Right ventricle myocardium inferior (tissue), 1 donor: Measurements from ENCODE around the gene LOXL1. TPM values are rescaled to one million over a fixed set of nuclear protein-coding genes. Genes with fewer than 3 reads are reported as not detected.

Source experiments
- ATAC-seq: fragments of 200-7000 bp; cut with Tn5 transposase; one replicate; pipeline ENCODE4 v1.9.1; 2020; ENCODE audit warnings: mild to moderate bottlenecking, moderate library complexity
- DNase-seq: peaks from one replicate; pipeline ENCODE4 v3.0.0; 2021; ENCODE audit errors: missing footprints
- intact Hi-C: fragments of 100-400 bp; cut with DNase I; formaldehyde crosslinking; loops from one replicate; pipeline ENCODE4 v1.11.0; 2022
- total RNA-seq: library from RNA; stranded (reverse); fragmentation: NEBNext Ultra II Directional; extraction: Animal tissue kit (Norgen Biotek cat#: 25700); gene quantifications from one replicate; pipeline ENCODE4 v1.2.1, GENCODE V29; 2021
- donor health status: DM: no; HTN: yes; CAD: no; lungs with severe emphysema.

Gene LOXL1
- total RNA-seq, 1 donor from 2014 or later: 15.9 TPM

- DNase-seq: no peak
- intact Hi-C loops: loop anchor here (5.0 kb wide), 1 partner anchor 54 kb away; no protein-coding TSS in a partner anchor
- ATAC-seq: no peak
These were observed 67.1 kb downstream of the LOXL1 start for GRCh38 chr15:73993211-73993994.

DNA sequence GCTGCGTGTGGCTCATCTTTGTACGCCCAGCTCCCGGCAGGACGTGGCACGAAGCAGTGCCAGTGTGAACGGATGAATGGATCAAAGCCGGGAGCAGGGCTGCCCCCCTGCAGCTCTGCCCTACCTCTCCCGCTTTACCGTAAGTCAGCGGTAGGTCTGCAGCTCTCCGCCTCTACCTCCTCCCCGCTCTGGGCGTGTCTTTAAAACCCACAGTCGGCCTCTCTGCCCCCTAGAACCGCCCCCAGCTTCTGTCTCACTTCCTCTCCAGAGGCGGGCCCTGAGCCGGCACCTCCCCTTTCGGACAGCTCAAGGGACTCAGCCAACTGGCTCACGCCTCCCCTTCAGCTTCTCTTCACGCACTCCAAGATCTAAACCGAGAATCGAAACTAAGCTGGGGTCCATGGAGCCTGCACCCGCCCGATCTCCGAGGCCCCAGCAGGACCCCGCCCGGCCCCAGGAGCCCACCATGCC, 68.2 kb downstream of the LOXL1 start, which contains the start of gene PML:
Gene PML, plus strand, starts transcription at position 304 of the 471 bp plus-strand sequence. Its CDS starts 97 bp downstream, at position 401.
- DNase-seq (peak; percentile 99), ATAC-seq (peak; percentile 85)
- intact Hi-C loops: loop anchor here (1.0 to 5.0 kb wide), 2 partner anchors 17 to 53 kb away; no protein-coding TSS in a partner anchor

DNA sequence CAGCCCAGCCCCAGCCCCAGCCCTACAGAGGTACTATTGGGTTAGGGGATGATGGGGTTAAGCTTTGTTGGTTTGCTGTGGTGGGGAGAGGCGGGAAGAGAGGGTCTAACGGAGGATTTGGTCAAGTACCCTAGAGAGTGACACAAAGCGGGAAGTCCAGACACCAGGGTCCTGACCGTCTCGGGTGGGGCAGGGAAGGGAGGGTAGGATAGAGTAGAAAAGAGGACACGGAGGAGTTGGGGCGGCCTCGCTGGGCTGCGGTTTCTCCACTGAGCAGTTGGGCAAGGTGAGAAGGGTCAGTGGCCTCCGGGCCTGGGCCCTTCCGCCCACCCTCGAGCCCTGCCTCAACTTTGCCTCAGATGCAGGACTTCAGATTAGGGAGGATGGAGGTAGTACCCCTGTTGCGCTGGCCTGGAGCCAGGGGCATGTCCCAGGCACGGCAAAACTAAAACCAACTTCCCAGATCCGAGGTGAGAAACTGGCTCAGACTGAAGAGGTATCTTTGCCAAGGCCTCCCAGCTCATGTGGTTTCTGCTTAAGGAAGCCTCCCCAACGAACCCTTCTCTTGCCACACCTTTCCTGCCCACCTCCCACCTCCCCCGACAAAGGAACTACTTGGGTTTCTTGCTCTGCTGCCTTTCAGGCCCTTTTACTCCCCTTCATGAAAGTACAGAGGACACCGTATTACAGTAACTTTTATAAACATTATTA, 68.8 kb downstream of the LOXL1 start:
- peak; percentile 71 for DNase-seq

GRCh38 chr15:73996267-73996666, 70.0 kb downstream of the LOXL1 start:
- DNase-seq: no peak
- intact Hi-C loops: no loop called here
- ATAC-seq: no peak

More for the DNA sequence above, 68.8 kb downstream of the LOXL1 start:
- intact Hi-C loops: loop anchor here (1.0 to 5.0 kb wide), 2 partner anchors 16 to 52 kb away; no protein-coding TSS in a partner anchor
- no peak for ATAC-seq

- intact Hi-C loops: no loop called here
- ATAC-seq (no peak), DNase-seq (no peak)
These were observed 70.7 kb downstream of the LOXL1 start for GRCh38 chr15:73996939-73997338.

DNA sequence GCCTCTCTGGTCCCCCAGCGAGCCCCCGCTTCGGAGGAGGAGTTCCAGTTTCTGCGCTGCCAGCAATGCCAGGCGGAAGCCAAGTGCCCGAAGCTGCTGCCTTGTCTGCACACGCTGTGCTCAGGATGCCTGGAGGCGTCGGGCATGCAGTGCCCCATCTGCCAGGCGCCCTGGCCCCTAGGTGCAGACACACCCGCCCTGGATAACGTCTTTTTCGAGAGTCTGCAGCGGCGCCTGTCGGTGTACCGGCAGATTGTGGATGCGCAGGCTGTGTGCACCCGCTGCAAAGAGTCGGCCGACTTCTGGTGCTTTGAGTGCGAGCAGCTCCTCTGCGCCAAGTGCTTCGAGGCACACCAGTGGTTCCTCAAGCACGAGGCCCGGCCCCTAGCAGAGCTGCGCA, 71.7 kb downstream of the LOXL1 start:
- intact Hi-C loops: no loop called here
- no peak for DNase-seq
- no peak for ATAC-seq

Other genes with a start within 250 kb of the LOXL1 start
- gene CD276, start 242.1 kb upstream of the LOXL1 start, total RNA-seq: 35.6 TPM
- gene INSYN1, start 173.1 kb upstream of the LOXL1 start, total RNA-seq: 165 TPM
- not detected for gene TBC1D21, start 52.9 kb upstream of the LOXL1 start, total RNA-seq
- 31.2 TPM for gene STOML1, start 65.8 kb downstream of the LOXL1 start, total RNA-seq
- gene PML, start 68.3 kb downstream of the LOXL1 start, total RNA-seq: 22.3 TPM
- not detected for gene GOLGA6A, start 156.1 kb downstream of the LOXL1 start, total RNA-seq
- gene ISLR2, start 204.1 kb downstream of the LOXL1 start, total RNA-seq: 1.3 TPM
- 13.8 TPM for gene ISLR, start 247.2 kb downstream of the LOXL1 start, total RNA-seq